Renal cortex interstitium (tissue), 11 donors: ENCODE data around the gene GRID1. TPM values are rescaled to one million over a fixed set of nuclear protein-coding genes. Genes with fewer than 3 reads are reported as not detected.

ENCODE experiments used
- DNase-seq, 11 donors: peaks; one replicate each; pipeline ENCODE4 v3.0.0-alpha.2; 2013; ENCODE audit warnings: low read depth in 9 of 11, low spot score in 4 of 11; ENCODE audit errors: extremely low read depth in 1 of 11
- polyA plus RNA-seq, 3 donors: library from polyadenylated mRNA; unstranded; fragments of 120-200 nt; gene quantifications; one replicate each; pipeline ENCODE4 v1.2.1, GENCODE V29; 2013; ENCODE audit not compliant: insufficient read length in 3 of 3

The GRID1 gene
- polyA plus RNA-seq, 3 donors, result 1.6 to 1.8 (median 1.6) TPM

DNA sequence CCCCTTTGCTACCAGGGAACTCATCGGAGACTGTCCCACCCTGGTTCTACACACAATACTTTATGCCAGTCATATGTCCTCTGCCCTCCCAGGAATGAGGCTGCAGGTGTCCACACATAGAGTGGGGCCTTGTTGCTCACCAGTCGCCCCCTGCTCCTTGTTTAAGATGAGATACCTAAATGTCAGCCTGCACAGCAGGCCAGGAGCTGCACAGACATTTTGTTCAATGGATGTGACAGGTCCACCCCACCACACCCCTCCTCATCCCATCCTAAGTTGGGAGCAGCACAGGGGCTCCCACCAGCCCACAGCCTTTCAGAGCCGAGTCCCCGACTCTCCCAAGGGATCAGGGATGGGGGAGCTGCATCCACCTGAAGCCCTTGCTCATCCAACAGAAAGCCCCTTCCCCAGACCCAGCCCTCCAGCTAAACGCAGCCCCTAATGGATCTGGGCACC is 6.2 kb upstream of the GRID1 start:
- DNase-seq, result no peak

DNA sequence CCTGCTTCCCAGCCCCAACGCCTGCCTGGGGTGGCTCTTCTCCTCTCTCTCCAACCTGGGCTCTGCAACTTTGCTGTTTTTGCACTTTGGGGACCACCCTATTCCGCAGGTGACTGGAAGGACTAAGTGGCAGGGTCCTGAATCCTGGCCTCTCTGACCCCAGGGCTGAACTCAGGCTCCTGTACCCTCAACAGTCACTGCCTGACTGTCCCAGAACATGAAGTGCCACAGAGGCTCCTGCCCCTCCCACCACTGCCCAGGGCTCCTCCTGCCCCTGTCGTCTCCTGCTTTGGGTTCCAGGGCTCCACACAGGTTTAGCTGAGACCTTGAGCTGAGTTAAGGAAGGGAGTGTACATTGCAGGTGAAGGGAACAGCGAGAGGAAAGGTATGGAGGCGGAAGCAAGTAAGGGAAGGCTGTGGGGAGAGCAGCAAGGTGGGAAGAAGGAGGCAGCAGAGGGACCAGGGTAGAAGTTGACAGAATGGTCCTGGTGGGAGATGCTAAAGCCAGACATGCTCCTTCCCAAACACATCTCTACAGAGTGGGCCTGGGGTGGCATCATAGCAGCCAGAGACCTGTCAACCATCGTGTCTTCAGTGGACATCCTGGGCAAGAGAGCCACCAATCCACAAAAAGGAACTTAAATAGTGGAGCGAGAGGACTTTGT is 5.7 kb upstream of the GRID1 start:
- DNase-seq, result no peak

DNA sequence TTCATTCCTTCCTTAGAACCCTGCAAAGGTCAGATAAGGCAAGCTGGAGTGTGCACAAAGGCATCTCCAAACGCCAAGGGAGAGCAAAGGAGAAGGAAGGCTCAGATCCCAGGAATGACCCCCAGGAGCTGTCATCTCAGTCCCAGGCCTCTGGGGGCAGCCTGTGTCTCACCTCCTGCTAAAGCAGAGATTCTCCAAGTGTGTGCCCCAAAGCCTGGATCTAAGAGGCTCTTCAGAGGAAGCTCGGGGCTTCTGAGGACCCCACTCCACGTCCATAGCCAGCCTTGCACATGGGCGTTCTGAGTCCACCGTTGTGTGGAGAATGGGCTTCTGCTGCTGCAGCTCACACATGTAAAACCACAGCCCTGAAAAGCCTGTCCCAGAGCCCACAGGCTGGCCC is 5.1 kb upstream of the GRID1 start:
- no peak for DNase-seq

DNA sequence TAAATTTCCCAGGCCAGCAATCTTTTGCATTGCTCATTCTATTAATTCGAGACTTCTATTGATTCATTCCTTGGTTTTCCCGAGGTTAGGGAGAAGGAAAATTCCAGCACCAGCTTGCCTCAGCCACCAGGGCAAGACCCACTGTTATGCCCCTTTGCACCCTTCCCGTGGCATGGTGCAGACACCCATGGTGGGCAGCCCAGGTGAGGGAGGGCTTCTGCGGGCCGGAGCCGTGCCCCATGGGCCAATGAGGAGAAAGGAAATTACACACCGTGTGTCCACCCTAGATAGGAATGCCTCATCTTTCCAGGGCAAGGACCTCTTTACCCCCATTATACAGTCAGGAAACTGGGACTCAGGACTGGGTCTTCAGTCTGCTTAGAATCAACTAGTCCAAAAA is 4.5 kb upstream of the GRID1 start:
- no peak for DNase-seq

DNA sequence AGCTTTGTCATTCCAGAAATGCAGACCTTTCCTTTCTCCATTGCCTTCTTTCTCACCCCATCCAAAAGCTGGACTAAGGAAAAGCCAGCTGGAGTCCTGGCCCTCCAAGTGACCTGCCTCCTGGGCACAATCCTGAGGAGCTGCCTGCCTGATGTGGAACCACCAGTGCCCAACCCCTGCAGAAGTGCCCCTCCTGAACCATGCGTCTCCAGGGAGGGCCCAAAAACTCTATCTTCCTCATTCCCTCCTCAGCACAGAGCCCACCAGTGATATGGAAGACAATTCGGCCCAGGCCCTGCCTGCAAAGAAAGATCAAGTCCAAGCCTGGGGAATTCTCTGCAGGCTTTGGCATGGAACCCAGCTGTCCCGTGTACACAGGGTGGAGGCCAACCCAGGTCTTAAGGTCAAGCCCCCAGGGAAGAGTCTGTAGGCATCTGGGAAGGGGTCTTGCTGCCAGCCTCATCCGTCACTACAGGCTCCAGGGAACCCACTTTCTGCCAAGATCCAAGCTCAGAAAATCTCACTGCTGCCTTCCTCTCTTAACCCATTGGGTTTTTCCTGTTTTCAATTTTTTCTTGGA is 3.5 kb upstream of the GRID1 start:
- no peak for DNase-seq

DNA sequence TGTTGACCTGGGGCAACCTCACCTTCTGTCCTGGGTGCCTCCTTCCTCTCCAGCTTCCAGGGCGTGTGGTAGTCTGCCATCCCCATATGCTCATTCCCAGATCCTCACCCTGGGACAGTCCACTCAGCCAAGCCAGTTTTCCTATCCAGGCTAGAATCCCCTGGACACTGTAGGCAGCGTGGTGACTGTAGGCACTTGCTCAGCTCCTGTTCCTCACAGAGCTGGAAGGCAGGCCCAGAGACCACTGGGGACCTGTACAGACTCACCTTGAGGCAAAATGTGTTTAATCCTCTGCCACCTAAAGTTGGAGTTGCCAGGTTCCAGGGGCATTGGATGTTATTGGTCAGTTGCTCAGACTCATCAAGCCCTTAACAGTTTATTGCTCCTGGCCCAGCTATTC is 2.4 kb upstream of the GRID1 start:
- DNase-seq, result no peak

DNA sequence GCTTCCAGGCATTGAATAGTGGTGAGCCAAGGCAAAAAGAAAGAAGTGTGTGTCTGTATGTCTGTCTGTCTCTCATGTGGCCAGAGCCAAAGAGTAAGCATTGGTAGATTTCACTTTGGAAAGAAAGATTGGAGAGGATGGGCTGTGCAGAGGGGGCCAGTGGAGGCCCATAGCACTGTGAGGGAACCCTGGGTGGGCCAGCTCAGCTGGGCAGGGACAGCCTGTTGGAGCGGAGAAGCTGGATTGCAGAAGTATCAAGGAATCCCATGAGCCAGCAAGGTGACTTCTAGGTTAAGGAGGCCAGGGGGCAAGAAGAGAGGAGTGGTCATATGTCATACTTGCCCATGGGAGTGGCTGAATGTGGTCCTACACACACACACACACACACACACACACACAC is 1.5 kb upstream of the GRID1 start:
- DNase-seq, result no peak

DNA sequence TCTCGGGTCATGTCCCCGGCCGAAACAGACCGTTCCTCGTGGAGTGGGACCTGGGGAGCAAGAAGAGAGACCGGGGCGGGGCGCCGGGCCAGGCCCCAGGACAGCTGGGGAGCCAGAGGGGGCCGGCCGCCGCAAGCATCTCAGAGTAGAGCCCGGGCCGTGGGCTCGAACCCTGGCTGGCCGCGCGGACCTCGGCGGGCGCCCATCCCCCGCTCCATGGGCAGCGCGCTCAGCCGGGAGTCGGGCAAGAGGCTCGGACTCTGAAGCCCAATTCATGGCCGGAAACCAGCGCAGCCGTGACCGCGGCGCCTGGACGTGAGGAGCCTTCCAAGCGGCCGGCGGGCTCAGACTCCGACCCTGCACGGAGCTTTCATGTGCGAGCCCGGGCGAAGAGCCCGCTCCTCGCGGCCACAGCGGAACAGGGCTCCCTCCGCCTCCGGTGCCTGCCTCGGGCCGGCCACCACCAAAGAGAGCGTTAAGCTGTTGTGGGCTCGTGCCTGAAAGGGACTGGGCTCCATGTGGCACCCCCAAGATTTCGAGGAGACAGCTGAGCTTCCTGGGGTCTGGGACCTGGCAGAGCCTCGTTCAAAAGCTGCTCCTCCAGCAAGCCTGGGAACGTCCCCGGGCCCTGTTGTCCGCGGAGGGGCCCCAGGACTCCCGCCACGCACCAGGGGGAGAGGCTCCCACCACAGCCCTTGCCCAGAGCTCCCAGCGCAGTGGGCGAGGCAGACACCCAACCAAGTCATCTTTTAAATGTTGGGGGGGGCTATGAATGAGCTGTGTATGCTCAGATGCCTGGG is 757 bp upstream of the GRID1 start:
- no peak for DNase-seq

DNA sequence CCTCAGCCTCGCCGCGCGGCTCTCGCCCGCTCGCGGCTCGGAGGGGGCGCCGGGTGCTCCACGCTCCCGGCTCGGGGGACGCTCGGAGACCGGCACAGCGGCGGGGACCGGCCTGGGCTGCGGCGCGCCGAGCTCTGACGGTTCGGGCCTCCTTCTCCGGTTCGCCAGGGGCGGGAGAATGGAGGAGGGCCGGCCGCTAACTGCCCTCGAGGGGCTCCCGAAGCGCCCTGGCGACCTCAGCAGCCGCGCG is 232 bp upstream of the GRID1 start:
- DNase-seq, result no peak

DNA sequence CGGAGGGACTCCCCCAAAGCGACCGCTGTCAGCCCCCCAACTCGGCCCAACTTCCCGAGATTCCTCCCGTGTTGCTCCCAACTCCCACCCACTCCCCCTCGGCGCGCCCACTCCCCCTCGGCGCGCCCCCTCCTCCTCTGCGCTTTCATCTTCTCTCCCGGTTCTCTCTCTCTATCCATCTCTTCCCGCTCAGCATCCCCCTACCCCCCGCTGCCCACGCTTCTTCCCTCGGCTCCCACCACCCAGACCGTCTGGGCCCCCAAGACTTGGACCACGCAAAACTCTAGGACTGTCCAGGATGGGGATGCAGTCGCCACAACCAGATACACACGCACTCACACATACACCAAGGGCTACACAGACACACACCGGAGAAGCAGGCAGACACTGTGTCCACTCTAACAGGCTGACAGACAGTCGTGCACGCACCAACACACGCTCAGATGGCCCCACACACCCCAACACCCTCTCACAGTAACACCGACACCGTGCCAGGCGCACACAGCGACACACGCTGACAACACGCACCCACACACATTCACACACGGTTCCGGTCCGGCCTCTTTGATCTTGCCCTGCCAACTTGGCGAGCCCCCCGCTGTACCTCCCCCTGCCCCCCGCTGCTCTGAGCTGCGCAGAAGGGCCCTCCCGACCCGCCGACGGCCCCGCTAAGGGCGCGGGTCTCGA is 1.1 kb downstream of the GRID1 start:
- no peak for DNase-seq

DNA sequence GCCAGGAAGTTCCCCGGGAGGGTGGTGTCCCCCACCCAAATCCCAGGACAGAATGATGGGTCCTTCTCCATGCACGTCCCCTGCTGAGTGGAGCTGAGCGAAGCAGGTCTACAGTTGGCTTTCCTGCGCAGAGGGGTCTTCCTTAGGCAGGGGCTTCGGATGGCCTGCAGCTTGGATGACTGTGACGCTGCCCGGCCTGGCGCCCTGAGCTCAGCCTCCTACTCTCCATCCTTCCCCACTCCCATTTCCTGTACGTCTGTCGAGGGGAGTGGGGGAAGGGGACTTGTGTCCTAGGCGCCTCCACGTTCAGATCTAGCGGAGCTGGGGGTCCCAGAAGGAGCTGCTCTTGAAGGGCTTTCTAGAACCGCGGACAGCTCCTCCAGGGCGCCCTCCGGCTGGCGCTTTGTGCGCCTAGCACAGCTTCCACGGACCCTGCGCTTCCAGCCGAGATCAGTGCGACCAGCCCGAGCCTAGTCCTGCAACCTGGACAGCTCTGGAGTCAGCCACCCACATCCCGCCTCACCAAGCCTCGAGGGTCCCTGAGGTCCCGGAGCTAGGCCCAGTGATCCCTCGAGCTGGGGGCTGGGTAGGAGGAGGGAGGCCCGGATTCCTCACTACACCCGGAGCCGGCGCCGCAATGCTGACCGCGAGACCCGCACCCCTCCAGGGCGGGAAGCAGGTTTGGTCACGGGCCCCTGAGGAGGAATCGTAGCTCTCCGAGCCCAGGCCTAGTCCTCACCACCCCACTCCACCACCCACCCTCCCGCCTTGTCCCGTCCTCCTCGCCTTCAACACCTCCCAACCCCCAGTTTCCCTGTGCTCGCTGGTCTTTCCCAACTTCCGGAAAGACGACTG is 1.9 kb downstream of the GRID1 start:
- no peak for DNase-seq

DNA sequence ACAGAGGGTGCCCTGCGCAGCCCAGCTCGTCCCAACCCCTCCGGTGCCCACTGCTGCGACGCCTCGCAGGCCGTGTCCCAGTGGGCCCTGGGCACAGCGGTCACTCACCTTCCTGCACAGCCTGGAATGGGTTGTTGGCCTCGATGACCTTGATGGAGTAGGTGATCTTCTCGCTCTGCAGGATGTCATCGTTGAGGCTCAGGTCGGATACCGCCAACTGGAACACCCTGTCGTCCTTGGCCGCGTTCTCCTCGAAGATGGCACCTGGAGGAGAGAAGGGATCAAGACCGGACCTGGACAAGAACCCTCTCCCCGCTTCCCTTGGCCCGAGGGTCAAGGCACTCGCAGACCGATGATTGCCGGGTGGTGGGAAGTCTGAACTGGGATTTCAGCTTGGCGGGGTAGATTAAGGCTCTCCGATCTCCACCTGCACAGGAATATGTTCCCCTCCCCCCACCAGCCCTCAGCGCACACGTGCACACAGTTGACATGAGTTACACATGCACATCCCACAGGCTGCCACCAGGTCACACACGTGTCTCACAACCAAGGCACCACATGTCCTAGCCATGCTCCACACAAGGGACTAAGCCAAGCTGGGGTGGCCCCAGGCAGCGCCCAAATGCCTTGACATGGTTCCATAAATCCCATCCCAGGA is 2.6 kb downstream of the GRID1 start:
- no peak for DNase-seq

DNA sequence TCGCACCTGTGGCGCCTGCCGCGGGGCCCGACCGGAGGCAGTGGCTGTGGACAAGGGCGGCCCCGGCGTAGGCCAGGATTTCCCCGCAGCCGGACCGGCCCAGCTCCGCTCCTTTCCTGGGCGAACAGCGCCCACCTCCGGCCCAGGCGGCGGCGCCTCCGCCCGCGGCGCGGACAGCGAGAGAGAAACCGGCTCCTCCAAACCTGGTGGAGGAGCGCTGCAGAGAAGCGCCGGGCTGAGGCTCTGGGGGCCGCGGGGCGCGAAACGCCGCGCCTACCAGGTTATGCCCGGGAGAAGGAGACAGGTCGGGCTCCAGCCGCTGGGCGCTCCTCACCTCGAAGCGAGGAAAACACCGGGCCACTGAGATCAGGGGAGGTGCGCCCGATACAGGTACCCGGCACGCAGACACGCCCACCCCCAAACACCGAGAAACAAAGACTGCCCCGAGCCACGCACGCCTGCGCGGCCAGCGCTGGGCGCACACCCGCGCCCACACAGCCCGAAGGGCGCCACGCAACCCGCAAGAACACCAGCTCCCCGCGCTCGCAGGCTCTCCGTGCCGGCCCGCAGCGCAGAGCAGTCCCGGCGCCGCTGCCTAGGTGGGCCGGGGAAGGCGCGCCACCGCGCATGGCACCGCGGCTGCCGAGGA is 3.3 kb downstream of the GRID1 start:
- DNase-seq, result no peak

DNA sequence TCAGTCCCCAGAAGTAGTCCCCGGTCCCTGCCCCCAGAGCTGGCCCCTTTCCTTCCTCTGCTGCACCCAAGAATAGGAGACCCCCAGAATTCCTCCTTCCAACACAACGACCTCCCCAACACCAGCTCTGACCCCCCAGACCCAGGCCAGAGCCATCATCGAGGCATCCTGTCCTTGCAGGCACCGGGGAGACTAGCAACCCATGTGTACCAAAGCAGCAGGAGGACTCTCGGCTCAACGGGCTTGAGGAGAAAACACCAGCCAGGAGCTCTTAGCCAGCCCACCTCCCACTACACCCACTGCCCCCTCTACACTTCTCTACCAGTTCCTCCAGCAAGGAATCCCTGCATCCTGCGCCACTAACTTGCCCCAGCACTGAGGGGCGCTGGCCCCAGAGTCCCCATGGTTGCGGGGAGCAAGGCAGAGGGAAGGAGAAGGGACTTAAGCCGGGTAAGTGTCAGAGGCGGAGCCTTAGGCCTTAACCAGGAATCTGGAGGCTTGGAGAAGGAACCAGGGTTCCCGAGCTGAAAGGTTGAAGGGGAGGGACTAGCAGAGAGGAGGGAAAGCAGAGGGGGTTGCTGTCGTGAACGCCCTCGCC is 3.9 kb downstream of the GRID1 start:
- DNase-seq, result no peak

DNA sequence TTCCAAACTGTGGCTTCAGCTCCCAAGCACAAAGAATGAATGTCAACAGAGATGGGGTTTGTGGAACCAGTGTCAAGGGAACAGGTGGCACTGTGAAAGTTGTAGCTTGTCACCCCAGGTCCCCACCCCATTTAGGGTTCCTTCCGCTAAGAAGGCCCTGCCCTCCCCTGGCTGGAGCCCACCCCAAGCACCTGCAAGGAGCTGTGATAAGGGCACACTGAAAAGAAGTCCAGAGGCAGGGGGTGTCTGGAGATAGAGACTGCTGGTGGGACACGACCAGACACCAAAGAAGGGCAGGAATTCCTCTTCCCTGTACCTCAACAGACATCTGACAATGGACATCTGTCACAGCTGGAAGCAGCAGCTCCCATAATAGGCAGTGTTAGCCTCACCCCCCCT is 4.5 kb downstream of the GRID1 start:
- no peak for DNase-seq

DNA sequence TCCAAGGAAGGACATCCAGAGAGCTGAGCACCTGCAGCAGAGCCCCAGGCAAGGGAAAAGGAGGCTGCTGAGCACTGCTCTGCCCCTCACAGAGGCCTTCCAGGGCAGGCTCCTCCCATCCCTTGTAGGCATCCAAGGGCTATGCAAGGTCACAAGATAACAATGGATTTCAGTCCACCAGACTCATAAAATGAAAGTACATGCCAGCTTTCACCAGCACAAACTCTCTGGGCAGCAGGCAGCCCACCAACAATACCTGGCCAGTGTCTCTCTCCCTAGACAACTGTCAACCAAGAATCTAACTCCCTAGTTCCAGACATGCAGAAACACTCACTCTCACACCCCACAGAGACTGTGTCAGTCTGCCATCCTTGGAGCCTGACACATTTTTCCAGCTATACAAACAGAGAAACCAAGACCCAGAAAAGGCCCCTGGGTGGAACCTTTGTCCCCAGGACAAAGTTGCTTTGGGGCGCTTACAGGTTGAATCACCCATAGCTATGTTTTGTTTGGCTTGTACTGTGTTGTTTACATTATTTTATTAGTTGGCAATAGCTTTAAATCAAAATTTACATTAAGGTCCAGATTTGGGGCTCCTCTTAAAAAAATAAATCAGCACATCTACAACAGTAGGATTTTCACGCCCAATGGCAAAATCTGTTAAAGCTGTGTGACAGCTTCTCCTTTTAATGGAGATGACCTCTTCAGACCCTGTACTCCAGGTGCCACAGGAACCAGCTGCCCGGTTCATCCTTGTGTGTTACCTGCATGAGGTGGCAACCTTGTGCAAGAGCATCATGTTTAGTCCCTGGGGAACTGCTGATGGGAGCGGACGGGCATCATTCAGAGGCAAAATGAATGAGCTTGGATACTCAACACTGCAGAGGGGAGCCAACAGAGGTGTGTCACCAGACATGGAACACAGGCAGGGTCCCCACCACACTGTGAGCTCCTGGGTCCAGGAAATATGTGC is 5.2 kb downstream of the GRID1 start:
- DNase-seq, result no peak

DNA sequence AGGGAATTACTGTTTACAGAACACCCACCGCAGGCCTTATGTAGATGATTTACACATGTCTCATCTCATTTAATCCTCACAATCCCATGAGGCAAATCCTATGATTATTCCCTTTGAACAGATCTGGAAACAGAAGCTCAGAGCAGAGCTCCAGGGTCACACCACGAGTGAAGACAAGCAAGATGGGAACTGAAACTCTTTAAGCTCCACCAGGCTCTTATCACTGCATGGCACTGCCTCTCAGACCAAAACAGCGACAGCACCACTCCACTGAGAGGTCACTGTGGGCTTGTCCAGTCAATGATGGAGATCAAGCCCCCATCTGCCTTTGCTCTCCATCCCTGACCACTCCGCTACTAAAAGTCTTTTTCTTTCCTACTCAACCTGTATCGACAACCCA is 5.9 kb downstream of the GRID1 start:
- DNase-seq, result no peak
